T-helper 9 cell (primary cell): ENCODE data around the gene NID1.
"Not testable (repeated sequence)": the region's sequence is repeated elsewhere in the genome, so short reads cannot be mapped to it uniquely, and the experiment has no call there.

Experiments
- DNase-seq: peaks from one replicate; pipeline ENCODE4 v3.0.0-alpha.2; 2020

The NID1 gene

DNA sequence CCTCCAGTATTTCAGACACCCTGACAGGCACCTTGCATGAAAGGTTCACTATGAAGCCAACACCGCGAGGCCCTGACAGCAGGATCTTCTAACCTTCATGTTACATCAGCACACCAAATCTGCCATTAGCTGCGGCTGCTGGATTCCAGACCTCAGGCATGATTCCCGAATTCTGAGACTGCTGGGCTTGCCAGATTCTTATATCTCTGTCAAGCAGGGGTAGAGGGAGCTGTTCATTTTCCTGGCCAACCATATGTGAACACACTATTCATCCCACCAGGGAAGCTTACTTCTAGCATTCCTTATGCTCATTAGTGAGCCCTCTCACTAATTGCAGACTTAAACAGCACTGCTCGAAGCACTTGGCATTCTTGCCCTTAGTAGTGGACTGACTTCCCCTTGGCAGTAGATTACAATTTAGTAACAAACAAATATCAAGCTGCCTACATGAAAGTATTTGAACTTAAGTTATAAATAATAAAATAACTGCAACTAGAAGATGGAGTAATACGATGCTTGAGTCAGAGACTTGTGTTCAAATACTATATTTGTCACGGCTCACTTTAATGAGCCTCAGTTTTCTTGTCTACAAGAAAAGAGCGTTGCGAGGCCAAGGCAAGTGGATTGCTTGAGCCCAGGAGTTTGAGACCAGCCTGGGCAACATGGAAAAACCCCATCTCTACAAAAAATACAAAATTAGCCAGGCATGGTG lies 43.3 kb downstream of the NID1 start:
- no peak for DNase-seq

DNA sequence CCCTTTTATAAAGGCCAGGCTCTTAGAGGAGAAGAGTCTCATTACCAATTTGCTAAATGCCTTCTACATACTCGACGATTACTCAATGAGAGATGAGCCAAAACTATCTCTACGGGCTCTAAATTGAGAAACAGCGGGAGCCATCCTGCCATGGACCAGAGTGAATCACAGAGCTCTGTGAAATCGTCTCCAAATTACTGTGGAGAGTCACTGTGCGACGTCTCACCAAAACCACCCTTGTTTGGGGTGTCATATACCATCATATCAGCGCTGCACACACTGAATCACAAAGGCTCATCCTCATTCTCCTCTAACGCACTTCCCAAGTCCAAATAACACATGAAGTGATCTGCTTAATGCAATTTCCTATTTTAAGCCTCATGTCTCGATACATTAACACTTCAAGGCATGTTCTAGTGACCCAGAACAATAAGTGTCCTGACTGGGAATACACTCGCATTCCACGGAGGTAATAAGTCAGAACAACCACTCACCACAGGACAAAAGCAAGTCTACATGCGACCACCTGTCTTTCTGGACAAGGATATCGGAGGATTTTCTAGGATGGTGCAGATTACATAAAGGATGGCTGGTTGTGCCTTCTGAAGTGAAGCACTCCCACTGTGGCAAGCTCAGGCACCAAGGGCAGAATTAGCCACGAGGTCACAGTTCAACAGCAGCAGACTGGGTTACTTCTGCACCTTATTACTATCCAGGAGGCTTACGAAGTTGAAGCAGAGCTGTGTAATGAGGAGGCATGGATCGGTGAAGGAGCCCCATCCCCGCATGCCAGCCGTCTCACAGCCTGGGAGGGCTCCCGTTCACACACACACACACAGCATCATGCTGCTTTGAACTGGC lies 44.3 kb downstream of the NID1 start:
- no peak for DNase-seq

DNA sequence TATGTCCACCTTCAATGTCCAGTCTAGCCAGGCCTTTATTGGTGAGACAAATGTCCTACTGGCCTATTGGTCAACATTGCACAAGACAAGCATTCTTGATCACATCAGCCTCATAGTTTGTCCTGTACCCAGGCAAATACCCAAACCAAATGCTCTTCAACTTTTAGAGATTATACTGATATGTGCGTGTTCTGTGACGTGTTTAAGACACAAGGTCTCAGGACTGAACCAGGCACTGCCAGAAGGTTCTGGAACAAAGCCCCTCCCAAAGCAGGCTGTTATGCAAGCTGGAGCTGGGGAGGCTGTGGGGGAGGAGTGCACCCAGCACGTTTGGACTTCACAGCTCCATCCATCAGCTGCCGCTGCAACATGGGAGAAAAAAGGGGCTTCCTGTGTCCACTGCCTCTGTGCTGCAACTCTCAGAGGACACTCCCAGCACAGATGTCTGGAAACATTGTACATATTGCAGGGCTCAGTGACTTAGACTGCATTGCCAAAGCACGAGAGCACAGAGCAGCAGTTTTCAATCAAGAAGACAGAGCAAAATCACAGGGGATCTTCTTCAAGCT lies 45.9 kb downstream of the NID1 start:
- DNase-seq = no peak

DNA sequence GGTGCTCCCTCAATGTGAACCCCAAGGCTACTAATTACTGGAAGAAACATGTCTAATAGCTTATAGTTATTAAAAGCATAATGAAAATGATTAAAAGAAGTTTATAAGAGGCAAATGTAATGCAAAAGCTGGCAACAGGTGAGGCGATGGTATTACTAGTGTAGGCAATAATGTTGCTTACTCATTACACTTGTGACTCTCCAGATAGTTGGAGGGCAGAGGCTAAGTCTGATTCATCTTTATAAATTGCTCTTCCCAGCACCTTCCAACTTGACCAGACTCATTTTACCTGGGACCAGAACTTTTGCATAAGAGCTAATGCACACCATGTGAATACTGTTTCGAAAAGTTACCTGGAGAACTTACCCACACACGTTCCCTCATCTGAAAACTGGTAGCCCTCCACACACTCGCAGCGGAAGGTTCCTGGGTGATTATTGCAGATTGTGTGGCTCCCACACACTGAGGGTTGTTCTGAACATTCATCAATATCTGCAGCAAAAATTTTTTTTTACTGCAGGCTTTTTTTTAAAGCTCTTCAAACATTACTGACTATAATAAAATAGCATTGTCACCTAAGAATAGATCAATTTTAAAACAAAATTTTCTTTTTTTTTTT lies 48.0 kb downstream of the NID1 start:
- no peak for DNase-seq

DNA sequence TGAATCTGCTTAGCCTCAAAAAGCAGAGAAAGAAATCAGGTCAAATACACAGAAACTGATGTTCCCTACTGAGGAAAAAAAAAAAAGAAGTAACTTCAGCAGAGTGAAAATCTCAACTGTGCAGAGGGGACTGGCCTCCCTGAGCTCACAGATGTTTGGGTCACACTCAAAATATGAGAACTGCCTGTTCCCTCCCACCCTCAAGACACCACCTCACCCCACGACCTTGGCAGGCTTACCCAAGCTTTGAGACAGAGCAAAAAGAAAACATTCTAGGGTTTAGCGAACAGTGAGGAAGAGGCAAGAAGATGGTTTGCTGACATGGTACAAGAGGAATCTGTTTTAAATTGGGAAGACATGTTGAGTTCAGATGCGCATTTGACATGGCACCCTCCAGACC lies 48.8 kb downstream of the NID1 start:
- DNase-seq = no peak

DNA sequence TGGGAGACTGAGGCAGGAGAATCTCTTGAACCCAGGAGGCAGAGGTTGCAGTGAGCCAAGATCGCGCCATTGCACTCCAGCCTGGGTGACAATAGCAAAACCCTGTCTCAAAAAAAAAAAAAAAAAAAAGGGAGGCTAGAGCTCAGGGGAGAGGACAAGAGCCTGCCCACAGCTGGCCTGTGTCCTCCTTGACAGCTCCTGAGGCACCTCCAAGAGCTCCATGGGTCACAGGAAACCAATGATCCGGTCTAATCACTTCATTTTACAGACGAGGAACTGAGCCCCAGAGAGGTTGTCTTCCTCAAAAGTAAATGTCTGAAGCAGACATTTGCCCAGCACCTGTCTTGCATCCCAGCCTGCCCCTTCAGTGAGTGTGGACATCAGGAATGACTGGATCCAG lies 49.4 kb downstream of the NID1 start:
- no peak for DNase-seq

DNA sequence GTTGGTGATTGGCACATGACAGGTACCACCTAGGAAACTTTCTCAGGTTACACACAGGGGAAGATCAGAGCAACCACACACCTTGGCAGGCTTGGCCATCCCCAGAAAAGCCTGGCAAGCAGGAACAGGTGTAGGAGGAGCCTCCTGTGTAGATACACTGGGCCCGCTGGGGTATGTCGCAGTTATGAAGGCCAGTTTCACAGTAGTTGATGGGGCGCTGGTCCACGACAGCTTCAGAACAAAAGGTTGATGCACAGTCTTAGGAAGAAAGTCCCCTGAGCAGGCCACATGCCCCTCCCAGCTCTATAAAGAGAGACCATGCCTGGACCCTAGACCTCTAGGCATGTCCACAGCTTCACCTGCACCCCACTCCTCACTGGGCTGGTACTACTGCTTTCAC lies 51.6 kb downstream of the NID1 start:
- DNase-seq = no peak

DNA sequence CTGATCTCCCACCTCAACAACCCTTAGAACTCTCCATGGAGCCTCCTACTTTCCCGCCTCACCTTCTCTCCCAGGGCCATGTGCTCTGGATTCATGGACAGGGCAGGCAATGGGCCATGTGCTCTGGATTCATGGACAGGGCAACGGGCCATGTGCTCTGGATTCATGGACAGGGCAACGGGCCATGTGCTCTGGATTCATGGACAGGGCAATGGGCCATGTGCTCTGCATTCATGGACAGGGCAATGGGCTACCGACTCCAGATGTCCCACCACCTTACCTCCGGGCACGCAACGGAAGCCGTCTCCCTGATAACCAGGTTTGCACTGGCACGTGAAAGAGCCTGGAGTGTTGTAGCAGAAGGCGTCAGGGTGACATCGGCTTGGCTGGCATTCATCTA lies 53.2 kb downstream of the NID1 start:
- no peak for DNase-seq

DNA sequence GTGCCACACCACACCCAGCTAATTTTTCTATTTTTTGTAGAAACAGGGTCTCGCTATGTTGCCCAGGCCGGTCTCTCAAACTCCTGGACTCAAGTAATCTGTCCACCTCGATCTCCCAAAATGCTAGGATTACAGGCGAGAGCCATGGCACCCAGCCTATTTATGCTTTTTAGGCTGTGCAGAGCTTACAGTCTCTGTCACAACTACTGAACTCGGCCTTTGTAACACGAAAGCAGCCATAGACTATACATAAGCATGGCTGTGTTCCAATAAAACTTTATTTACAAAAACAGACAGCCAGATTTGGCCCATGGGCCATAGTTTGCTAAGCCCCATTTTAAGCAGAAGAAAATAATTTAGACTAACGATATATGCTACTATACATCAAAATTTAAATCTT lies 54.4 kb downstream of the NID1 start:
- DNase-seq = no peak

DNA sequence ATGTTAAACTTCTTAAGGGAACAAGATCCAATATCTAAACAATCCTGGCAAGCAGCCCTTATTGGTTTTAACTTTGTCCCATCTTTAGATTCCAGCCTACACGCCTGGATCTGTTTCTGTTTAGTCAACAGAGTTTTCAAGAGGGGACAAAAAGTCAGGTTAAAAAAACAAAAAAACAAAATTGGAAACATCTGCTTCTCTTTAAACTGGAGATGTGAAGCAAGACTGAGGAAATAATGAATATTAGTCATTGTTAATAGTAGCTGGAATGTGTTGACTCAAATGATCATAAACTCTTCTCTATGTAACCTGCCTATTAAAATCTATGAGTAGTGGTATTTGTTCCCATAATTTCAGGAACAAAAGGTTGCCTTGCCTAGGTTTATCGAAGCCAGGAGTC lies 55.0 kb downstream of the NID1 start:
- DNase-seq = no peak

DNA sequence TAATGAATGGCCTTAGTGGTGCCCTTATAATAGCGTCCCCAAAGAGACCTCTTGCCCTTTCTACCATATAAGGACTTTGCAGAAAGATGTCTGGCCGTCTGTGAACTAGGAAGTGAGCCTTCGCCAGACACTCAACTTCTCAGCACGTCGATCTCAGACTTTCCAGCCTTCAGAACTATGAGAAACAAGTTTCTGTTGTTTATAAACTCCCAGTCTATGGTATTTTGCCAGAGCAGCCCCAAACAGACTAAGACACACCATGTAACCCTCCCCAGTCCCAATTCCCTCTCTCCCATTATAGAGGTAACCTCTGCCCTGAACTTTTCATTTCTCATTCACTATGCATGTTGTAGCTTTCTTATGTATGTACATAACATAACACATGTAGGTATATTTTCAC lies 55.7 kb downstream of the NID1 start:
- DNase-seq = no peak

DNA sequence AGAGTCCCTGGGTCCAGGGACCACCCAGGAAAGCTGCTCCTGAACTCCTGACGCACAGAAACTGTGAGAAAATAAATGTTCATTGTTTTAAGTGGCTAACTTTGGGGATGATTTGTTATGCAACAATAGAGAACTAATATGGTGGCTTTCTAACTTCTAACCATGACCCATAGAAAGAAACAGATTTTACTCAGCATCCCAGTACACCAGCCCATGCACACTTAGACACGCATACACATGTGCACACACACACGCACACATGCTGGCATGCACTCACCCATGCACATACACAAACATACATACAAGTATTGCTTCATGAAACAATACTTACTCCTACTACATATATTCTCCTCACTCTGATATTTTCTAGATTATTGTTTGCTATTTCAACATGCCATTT lies 57.1 kb downstream of the NID1 start:
- DNase-seq = no peak

DNA sequence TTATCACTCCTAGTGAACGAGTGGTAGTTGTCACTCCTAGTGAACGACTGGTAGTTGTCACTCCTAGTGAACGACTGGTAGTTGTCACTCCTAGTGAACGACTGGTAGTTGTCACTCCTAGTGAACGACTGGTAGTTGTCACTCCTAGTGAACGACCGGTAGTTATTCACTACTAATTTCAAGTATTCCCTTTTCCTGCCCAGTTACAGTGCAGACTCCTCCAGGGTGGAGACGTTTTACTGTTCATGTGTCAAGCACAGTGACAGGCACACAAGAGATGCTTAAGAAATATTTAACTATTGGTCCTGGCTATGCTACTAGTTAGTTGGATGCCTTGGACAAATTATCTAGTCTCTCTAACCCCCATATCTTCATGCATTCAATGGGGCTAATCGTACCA lies 61.8 kb downstream of the NID1 start:
- not testable (repeated sequence) for DNase-seq

DNA sequence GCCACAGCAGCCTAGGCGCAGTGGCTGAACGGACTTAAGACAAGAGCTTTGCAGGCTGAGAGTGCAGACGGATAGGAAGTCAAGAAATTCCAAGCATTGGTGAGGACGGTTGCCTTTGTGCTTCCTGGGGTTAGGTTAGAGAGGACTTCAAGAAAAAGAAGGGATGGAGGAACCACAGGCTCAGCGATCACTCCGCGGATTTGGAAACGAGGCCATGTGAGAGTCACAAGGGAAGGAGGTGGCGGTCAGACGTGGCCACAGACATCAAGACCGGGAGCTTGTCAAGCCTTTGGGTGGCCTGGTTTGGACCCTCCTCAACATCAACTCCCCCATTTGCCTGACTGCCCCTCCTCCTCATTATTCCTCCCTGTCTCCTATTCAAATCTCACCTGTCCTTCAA lies 62.3 kb downstream of the NID1 start:
- no peak for DNase-seq

DNA sequence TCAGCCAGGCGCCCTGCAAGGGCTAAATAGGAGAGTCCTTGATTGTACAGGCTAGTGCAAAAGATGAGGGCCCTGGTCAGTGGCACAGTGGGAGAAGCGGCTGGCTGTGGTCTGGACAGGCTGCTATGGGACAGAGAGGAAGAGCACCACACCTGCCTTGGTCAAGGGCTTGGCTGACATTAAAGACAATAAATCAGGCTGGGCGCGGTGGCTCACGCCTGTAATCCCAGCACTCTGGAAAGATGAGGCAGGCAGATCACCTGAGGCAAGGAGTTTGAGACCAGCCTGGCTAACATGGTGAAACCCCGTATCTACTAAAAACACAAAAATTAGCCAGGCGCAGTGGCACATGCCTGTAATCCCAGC lies 62.9 kb downstream of the NID1 start:
- no peak for DNase-seq

DNA sequence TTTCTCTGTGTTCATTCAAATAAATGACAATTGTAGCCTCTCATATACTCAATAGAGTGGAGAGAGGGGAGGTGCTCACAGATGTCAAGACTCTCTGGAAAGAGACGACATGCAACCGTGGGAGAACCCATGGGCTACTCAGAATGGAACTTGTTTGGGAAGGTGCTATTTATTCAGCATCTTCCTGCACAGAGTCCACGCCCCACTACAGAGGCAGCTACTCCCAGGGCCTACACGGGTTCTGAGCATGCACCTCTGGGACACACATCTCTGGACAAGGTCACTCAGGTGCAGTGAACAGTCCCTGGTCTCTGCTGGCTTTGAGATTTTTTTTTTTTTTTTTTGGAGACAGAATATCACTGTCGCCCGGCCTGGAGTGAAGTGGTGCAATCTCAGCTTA lies 64.1 kb downstream of the NID1 start:
- no peak for DNase-seq

DNA sequence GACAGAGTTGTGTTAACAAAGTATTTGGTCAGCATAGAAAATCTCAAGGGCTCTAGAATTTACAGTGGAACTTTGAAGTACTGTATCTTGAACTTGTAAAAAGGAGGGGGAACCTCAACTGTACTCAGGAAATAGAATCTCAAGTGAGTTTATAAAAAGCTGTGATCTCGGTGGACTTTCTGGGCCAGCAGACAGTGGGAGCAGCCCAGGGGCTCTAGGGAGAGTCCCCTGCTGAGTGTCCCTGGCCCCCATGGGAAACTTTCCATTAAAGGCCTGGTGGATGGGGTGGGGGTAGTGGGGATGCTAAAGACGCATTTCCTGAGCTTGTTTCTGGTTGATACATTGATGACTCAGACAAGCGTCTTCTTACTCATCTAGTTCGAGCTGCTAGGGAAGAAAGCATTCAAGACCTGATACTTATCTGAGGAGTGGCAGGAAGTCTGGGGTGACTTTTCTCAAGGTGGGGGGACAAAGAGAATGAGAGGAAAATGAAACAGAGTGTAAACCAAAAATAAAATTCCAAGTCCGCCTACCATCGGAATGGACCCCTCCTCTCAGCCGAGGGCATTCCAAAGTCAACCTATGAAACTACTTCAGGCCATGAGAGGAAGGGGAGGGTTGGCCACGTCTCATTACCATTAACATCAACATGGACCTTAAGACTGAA lies 65.5 kb downstream of the NID1 start:
- DNase-seq = peak; percentile 63

DNA sequence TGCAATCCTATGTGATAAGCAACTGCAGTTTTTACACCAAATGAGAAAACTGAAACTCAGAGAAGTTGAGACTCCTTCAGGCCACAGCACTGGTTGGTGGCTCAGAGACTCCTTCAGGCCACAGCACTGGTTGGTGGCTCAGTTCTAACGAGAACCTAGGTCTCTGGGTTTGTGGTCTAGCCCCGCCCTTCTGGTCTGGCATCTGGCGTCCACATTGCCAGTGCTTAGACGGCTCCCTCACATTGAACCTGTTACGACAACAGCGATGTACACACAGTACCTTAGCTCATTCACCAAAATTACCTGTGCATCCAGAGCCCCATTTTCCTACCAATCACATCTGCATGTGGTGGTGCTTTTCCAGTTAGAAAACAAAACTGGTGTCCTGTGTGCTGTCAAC lies 66.1 kb downstream of the NID1 start:
- peak; percentile 21 for DNase-seq

DNA sequence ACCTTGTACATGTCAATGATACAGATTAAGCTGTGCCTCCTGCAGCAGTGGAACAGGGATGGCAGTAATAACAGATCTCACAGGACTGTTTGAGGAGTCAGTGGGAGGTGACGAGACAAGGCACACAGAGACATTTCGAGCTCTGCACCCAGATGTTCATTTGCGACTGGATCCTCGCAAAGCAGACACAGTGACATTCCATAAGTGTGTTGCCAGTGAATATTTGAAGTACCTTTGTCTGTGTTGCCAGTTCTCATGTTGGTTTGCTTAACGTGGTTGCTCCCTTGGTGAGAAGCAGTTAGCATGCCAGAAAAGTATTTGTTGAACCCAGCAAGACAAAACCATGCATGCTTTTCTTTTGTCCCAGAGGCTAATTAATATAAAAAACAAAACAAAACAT lies 67.0 kb downstream of the NID1 start:
- DNase-seq = no peak

DNA sequence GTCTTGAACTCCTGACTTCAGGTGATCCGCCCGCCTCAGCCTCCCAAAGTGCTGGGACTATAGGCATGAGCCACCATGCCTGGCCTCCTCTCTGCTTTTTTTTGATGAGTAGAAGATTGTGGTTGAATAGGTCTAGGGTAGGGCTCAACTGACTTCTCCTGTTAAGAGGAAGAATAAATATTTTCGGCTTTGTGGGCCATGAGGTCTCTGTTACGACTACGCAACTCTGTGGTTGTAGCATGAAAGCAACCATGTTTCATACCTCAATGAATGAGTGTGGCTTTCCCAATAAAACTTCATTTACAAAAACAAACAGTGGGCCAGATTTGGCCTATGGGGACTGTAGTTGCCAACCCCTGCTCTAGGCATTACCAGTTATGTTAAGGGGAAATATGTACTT lies 67.8 kb downstream of the NID1 start:
- no peak for DNase-seq

DNA sequence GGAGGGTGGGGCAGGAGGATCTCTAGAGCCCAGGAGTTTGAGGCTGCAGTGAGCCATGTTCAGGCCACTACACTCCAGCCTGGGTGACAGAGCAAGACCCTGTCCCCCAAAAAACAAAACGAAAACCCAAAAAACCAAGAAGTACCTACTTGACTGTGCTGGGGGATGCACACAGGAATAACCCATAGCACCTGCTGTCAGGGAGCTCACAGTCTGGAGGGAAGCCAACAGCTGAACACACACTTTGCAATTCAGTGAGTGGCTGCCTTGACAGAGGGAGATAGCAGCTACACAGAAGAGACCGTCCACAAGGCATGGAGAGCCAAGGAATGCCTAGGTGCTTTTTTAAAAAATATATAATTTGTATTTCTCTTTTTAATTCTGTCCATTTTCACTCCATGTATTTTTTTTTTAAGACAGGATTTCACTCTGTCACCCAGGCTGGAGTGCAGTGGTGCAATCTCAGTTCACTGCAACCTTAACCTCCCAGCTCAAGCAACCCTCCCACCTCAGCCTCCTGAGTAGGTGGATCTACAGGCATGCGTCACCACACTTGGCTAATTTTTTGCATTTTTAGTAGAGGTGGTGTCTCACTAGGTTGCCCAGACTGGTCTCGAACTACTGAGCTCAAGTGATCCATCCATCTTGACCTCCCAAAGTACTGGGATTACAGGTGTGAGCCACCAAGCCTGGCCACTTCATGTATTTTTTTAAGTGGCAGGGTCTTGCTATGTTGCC lies 68.7 kb downstream of the NID1 start:
- DNase-seq = no peak

DNA sequence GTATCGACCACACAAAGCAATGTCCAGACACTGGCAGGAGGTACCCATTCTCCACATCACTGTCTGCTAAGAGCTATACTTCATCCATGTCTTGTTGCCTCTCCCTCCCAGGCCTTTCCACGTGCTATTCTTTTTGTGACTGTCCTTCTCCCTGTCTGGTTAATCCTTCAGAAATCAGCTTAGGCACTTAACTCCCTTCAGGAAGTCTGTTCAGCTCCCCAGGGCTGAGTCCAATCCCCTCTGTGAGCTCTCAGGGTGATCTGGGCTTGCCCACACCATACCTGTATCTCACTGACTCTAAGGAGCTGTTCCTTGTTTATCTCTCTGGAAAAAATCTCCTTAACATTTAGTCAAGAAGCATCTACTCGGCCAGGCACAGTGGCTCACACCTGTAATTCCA lies 69.4 kb downstream of the NID1 start:
- no peak for DNase-seq

DNA sequence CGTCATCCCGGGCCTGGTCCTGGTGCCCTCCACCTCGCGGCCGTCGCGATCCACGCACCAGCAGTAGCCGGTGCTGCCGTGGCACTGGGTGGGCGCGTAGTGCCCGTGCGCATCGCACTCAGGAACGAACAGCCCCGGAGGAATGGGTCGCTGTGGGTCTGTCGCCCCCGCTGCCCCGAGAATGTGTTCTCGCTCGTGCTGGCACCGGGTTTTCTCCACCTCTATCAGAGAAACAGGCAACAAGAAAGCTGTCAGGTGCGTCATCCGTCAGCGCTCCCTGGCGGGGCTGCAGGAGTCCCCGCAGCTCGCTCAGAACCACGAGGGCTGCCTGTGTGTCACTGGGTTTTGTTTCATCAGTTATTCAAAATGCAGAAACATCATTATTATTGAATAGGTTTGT lies 71.2 kb downstream of the NID1 start:
- DNase-seq = no peak
